CD4-positive, alpha-beta T cell (primary cell): ENCODE measurements around the gene CCNA1. TPM values are rescaled to one million over a fixed set of nuclear protein-coding genes. Genes with fewer than 3 reads are reported as not detected.

Experiments
- ATAC-seq: fragments of 200-7000 bp; cut with Tn5 transposase; one replicate; pipeline ENCODE4 v1.10.0; 2022; ENCODE audit warnings: mild to moderate bottlenecking; ENCODE audit not compliant: poor library complexity
- CTCF ChIA-PET: fragments of 350-600 bp; sonication (Branson Sonifier 250); formaldehyde crosslinking; loops from one replicate; lab custom pipeline; 2021; ENCODE audit warnings: antibody characterized with exemption, inconsistent platforms; lab: Charles Lee
- POLR2A ChIA-PET: fragments of 350-600 bp; sonication (Branson Sonifier 250); formaldehyde crosslinking; loops from one replicate; lab custom pipeline; 2021; ENCODE audit warnings: antibody characterized with exemption, inconsistent platforms; lab: Charles Lee
- DNase-seq, 14 experiments: peaks; one replicate each; pipeline ENCODE4 v3.0.0-alpha.2; 2013 to 2020; ENCODE audit warnings: mixed read lengths in 2 of 14
- H3K27ac ChIP-seq, 2 donors: one replicate each; pipeline versions ENCODE4 v1.5.1 to v1.7.0; 2013; ENCODE audit warnings: low read length in 2 of 2, low read depth in 1 of 2, mild to moderate bottlenecking in 1 of 2
- H3K27me3 ChIP-seq, 2 experiments: 1 replicate in 1 of 2; 2 replicates in 1 of 2; pipeline versions ENCODE4 v1.6.1 to v1.7.0; 2013; ENCODE audit warnings: low read length in 2 of 2, control low read depth in 1 of 2, mild to moderate bottlenecking in 1 of 2, moderate library complexity in 1 of 2; ENCODE audit not compliant: insufficient read depth in 2 of 2, control insufficient read depth in 1 of 2
- H3K36me3 ChIP-seq: one replicate; pipeline ENCODE4 v1.6.1; 2013; ENCODE audit warnings: low read length, control low read depth; ENCODE audit not compliant: insufficient read depth
- H3K4me1 ChIP-seq: one replicate; pipeline ENCODE4 v1.6.1; 2013; ENCODE audit warnings: low read length, control low read depth; ENCODE audit not compliant: insufficient read depth
- H3K4me3 ChIP-seq: one replicate; pipeline ENCODE4 v1.5.1; 2013; ENCODE audit warnings: mild to moderate bottlenecking, low read length, moderate library complexity
- H3K9me3 ChIP-seq, 2 experiments: 1 replicate in 1 of 2; 2 replicates in 1 of 2; pipeline versions ENCODE4 v1.6.1 to v1.7.0; 2013; ENCODE audit warnings: low read length in 2 of 2, mild to moderate bottlenecking in 2 of 2, control low read depth in 1 of 2, moderate library complexity in 1 of 2; ENCODE audit not compliant: control insufficient read depth in 1 of 2, insufficient read depth in 1 of 2
- H3K27ac Mint-ChIP-seq: one replicate; pipeline ENCODE4 v1.8.0; 2020; ENCODE audit warnings: mixed read lengths
- H3K27me3 Mint-ChIP-seq: one replicate; pipeline ENCODE4 v1.8.0; 2021; ENCODE audit warnings: mixed read lengths
- H3K36me3 Mint-ChIP-seq: one replicate; pipeline ENCODE4 v1.8.0; 2021; ENCODE audit warnings: low read depth, mixed read lengths
- H3K4me1 Mint-ChIP-seq: one replicate; pipeline ENCODE4 v1.8.0; 2021; ENCODE audit warnings: low read depth, mixed read lengths
- H3K4me3 Mint-ChIP-seq: one replicate; pipeline ENCODE4 v1.8.0; 2020; ENCODE audit warnings: mild to moderate bottlenecking, mixed read lengths
- H3K9me3 Mint-ChIP-seq: one replicate; pipeline ENCODE4 v1.8.0; 2020; ENCODE audit warnings: mixed read lengths
- CTCF ChIP-seq: fragments of 200-600 bp; IDR thresholded peaks from one replicate; pipeline ENCODE4 v1.8.0; 2022; ENCODE audit warnings: antibody characterized with exemption, mild to moderate bottlenecking
- intact Hi-C, 2 experiments: fragments of 100-400 bp; cut with DNase I in 1 of 2; cut with micrococcal nuclease in 1 of 2; formaldehyde crosslinking; loops; one replicate each; pipeline versions ENCODE4 v1.15.1 to v1.9.0; 2023 to 2025; cut with DNase I, micrococcal nuclease
- total RNA-seq, 174 experiments: library from RNA in 2 of 174; stranded (reverse) in 2 of 174; gene quantifications; one replicate each; pipeline ENCODE4 v1.2.3 and lab custom pipeline; 2021 to 2026

CCNA1 gene
- total RNA-seq, 2 experiments from 2014 or later = not detected

GRCh38 chr13:36447501-36447900, 15.2 kb downstream of the CCNA1 start:
- Histone ChIP-seq H3K27ac (no peak overlapping the region), H3K9me3 (no peaks in the 10 kb centered on the region), H3K4me3 (no peak overlapping the region), H3K27me3 (peaks cover 0 to 2% of the 10 kb centered on the region in 2 experiments), H3K4me1 (no peaks in the 10 kb centered on the region), H3K36me3 (no peaks in the 10 kb centered on the region)
- Mint-ChIP-seq H3K36me3 (no peaks in the 10 kb centered on the region), H3K27me3 (peaks cover 28% of the 10 kb centered on the region), H3K9me3 (no peaks in the 10 kb centered on the region), H3K27ac (no peak overlapping the region), H3K4me1 (no peaks in the 10 kb centered on the region), H3K4me3 (no peak overlapping the region)
- CTCF ChIA-PET = interaction anchor here (0.7 kb wide), 1 partner anchor 11 kb away, joined by 3 read pairs; no protein-coding TSS in a partner anchor
- no peak for ATAC-seq
- POLR2A ChIA-PET = no interaction called here
- DNase-seq = no peak
- intact Hi-C loops = no loop called here
- TF ChIP-seq CTCF = no peak

- no peaks in the 10 kb centered on the region for H3K9me3 Mint-ChIP-seq
- DNase-seq = no peak
- no peak for ATAC-seq
- no peaks in the 10 kb centered on the region for H3K9me3 ChIP-seq
- no peak overlapping the region for H3K27ac ChIP-seq
- ChIA-PET POLR2A (no interaction called here), CTCF (no interaction called here)
- intact Hi-C loops = no loop called here
- H3K4me1 Mint-ChIP-seq = no peaks in the 10 kb centered on the region
- H3K27me3 ChIP-seq = peaks cover 0 to 2% of the 10 kb centered on the region in 2 experiments
- H3K36me3 ChIP-seq = no peaks in the 10 kb centered on the region
- no peaks in the 10 kb centered on the region for H3K4me1 ChIP-seq
- H3K27ac Mint-ChIP-seq = no peak overlapping the region
- TF ChIP-seq CTCF = no peak
- H3K27me3 Mint-ChIP-seq = peaks cover 28% of the 10 kb centered on the region
- no peak overlapping the region for H3K4me3 ChIP-seq
- no peak overlapping the region for H3K4me3 Mint-ChIP-seq
- no peaks in the 10 kb centered on the region for H3K36me3 Mint-ChIP-seq
These were observed 18.2 kb downstream of the CCNA1 start for GRCh38 chr13:36450534-36450933.

GRCh38 chr13:36453516-36453915, 21.2 kb downstream of the CCNA1 start:
- no peak for TF ChIP-seq CTCF
- CTCF ChIA-PET = no interaction called here
- no peaks in the 10 kb centered on the region for H3K9me3 Mint-ChIP-seq
- no peaks in the 10 kb centered on the region for H3K36me3 Mint-ChIP-seq
- H3K36me3 ChIP-seq = no peaks in the 10 kb centered on the region
- no peak overlapping the region for H3K27ac ChIP-seq
- intact Hi-C loops = no loop called here
- ATAC-seq (no peak), DNase-seq (no peak)
- H3K4me3 ChIP-seq = no peak overlapping the region
- no peaks in the 10 kb centered on the region for H3K27me3 ChIP-seq
- no peaks in the 10 kb centered on the region for H3K9me3 ChIP-seq
- no peaks in the 10 kb centered on the region for H3K4me1 Mint-ChIP-seq
- POLR2A ChIA-PET = no interaction called here
- H3K27me3 Mint-ChIP-seq = peaks cover 10% of the 10 kb centered on the region
- H3K4me1 ChIP-seq = no peaks in the 10 kb centered on the region
- no peak overlapping the region for H3K4me3 Mint-ChIP-seq
- no peak overlapping the region for H3K27ac Mint-ChIP-seq
